ENCODE measurements around the gene CRKL.

GRCh38 chr22:20909543-20910303, 7.5 kb upstream of the CRKL start:
- TF ChIP-seq, protein P1, sequence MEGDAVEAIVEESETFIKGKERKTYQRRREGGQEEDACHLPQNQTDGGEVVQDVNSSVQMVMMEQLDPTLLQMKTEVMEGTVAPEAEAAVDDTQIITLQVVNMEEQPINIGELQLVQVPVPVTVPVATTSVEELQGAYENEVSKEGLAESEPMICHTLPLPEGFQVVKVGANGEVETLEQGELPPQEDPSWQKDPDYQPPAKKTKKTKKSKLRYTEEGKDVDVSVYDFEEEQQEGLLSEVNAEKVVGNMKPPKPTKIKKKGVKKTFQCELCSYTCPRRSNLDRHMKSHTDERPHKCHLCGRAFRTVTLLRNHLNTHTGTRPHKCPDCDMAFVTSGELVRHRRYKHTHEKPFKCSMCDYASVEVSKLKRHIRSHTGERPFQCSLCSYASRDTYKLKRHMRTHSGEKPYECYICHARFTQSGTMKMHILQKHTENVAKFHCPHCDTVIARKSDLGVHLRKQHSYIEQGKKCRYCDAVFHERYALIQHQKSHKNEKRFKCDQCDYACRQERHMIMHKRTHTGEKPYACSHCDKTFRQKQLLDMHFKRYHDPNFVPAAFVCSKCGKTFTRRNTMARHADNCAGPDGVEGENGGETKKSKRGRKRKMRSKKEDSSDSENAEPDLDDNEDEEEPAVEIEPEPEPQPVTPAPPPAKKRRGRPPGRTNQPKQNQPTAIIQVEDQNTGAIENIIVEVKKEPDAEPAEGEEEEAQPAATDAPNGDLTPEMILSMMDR (conservative IDR thresholded peaks at IDR 0.05; ENCODE audit: low read depth, low read length) = no peak
- TF ChIP-seq EZH2 (IDR thresholded peaks at IDR 0.05; ENCODE audit: borderline replicate concordance, low read depth, low read length, poor library complexity, severe bottlenecking) = no peak

All from A673 (cell line).